Ovary (tissue), 9 donors: ENCODE measurements around the gene KRTAP13-4. TPM values are rescaled to one million over a fixed set of nuclear protein-coding genes. Genes with fewer than 3 reads are reported as not detected.

ENCODE experiments used
- DNase-seq, 5 donors: peaks; one replicate each; pipeline ENCODE4 v3.0.0-alpha.2; 2019 to 2020
- H3K27ac ChIP-seq, 2 donors: fragments of 200-600 bp; one replicate each; pipeline versions ENCODE4 v1.5.1 to v1.8.0; 2019 to 2022
- H3K27me3 ChIP-seq: fragments of 200-600 bp; one replicate; pipeline ENCODE4 v1.8.0; 2022
- H3K36me3 ChIP-seq: fragments of 200-600 bp; sonication (generic); one replicate; pipeline ENCODE4 v1.5.1; 2019
- H3K4me1 ChIP-seq: one replicate; pipeline ENCODE4 v1.8.1; 2013; ENCODE audit warnings: mild to moderate bottlenecking, moderate library complexity; ENCODE audit not compliant: insufficient read depth
- H3K4me3 ChIP-seq: fragments of 200-600 bp; sonication (generic); one replicate; pipeline ENCODE4 v1.5.1; 2017
- H3K9me3 ChIP-seq, 2 donors: fragments of 200-600 bp in 1 of 2; sonication (generic) in 1 of 2; one replicate each; pipeline versions ENCODE4 v1.5.1 to v1.8.1; 2013 to 2019; ENCODE audit warnings: mild to moderate bottlenecking in 1 of 2, moderate library complexity in 1 of 2
- EP300 ChIP-seq: sonication (generic); formaldehyde crosslinking; IDR thresholded peaks from one replicate; pipeline ENCODE4 v1.6.1; 2017; ENCODE audit warnings: antibody characterized with exemption
- POLR2A ChIP-seq: fragments of 450-650 bp; IDR thresholded peaks from one replicate; pipeline ENCODE4 v1.6.1; 2017; ENCODE audit warnings: antibody characterized with exemption, mild to moderate bottlenecking, moderate library complexity
- WGBS, 3 donors: extraction: QIAGEN DNeasy Blood & Tissue Kit in 1 of 3; methylation state at CpG; one replicate each; pipeline versions ENCODE4 v1.1.5 to v1.1.7; 2013 to 2017; 5-methylcytosine and 5-hydroxymethylcytosine counted together
- intact Hi-C, 4 donors: fragments of 100-400 bp; cut with DNase I; formaldehyde crosslinking; loops; one replicate each; pipeline versions ENCODE4 v1.11.0 to v1.15.1; 2022 to 2023
- polyA plus RNA-seq, 2 donors: library from polyadenylated mRNA; stranded (reverse); fragments of 200-250 nt in 1 of 2; fragments of 350-450 nt in 1 of 2; fragmentation: Illumina TruSeq in 1 of 2; extraction: RNeasy Lipid Tissue Mini Kit (QIAGEN cat#74804) in 1 of 2; gene quantifications; one replicate each; pipeline ENCODE4 v1.2.3, GENCODE V29; 2013 to 2014
- total RNA-seq, 7 donors: library from RNA; depleted of rRNA in 2 of 7; stranded (reverse); fragments of >200 nt in 2 of 7; fragmentation: NEBNext Ultra II Directional in 3 of 7; extraction: Animal tissue kit (Norgen Biotek cat#: 25700) in 3 of 7; gene quantifications; one replicate each; pipeline versions ENCODE4 v1.1.0 to v1.2.4, GENCODE V29; 2016 to 2023
- TF ChIP-seq, protein P1 (sequence below), 3 donors: fragments of 450-650 bp in 2 of 3; fragments of 200-600 bp in 1 of 3; IDR thresholded peaks; one replicate each; pipeline versions ENCODE4 v1.5.1 to v1.8.0; 2016 to 2022; ENCODE audit warnings: antibody characterized with exemption in 3 of 3, mild to moderate bottlenecking in 1 of 3
- donor health status: DM: no; HTN: no; CAD: no; lungs with moderate emphysema.
- donor health status: DM: no; HTN: no; CAD: no.
- donor health status: Bipolar disorder and iron deficiency.
- donor health status: DM: yes; HTN: yes; CAD: no.
- donor health status: DM: no; HTN: no; CAD: no.
- donor health status: DM: yes; HTN: yes; CAD: no.

KRTAP13-4 gene
- total and polyA plus RNA-seq, 9 donors = not detected

DNA sequence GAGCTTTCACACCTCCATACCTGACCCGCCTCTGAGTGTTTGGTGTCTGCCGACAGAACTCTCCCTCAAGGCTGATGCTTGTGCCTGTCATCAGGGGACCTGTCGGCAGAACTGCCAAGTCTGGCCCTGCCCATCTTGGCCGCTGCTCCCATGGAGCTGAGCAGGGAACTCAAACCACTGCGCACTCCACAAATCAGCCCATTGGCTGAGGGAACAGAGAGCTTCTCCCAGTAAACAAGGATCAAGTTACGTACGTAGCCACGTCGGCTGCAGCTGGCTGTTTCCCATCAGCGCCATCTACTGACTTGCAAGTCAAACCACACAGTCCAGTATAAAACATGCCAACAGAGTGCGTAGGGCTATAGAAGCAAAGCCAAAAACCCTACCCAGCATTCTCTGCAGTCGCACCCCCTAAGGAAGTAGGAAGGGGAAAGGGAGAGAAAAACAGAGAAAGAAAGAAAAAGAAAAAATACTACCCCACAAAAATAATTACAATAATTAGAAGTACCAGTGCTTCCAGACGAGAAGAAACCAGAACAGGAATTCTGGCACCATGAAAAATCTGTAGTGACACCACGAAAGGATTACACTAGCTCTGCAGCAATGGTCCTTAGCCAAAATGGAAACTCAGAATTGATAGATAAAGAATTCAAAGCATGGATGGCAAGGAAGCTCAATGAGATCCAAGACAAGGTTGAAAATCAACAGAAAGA lies 21.1 kb upstream of the KRTAP13-4 start:
- TF ChIP-seq POLR2A = no peak
- TF ChIP-seq, protein P1, sequence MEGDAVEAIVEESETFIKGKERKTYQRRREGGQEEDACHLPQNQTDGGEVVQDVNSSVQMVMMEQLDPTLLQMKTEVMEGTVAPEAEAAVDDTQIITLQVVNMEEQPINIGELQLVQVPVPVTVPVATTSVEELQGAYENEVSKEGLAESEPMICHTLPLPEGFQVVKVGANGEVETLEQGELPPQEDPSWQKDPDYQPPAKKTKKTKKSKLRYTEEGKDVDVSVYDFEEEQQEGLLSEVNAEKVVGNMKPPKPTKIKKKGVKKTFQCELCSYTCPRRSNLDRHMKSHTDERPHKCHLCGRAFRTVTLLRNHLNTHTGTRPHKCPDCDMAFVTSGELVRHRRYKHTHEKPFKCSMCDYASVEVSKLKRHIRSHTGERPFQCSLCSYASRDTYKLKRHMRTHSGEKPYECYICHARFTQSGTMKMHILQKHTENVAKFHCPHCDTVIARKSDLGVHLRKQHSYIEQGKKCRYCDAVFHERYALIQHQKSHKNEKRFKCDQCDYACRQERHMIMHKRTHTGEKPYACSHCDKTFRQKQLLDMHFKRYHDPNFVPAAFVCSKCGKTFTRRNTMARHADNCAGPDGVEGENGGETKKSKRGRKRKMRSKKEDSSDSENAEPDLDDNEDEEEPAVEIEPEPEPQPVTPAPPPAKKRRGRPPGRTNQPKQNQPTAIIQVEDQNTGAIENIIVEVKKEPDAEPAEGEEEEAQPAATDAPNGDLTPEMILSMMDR (IDR thresholded peaks at IDR 0.05) = no peak
- TF ChIP-seq EP300 = no peak
- no peak for DNase-seq

DNA sequence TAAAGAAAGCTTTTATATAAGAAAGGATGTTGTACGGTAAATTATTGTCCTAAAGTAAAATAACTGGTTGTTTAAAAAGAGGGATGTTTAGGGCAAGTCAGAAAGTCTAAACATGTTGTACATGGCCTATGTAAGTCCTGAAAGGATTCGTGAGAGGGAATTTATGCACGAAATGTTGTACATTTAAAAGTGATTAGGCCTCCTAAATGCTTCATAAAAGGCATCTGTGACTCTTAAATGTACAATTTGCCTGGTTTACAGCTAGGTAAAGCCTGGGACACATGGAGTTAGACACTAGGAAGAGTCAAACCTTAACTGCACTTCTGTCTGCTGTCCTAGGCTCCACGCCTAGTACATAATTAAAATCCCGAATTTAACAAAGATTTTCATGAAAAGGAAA lies 14.0 kb upstream of the KRTAP13-4 start:
- TF ChIP-seq POLR2A = no peak
- TF ChIP-seq, protein P1 (IDR thresholded peaks at IDR 0.05) = no peak
- TF ChIP-seq EP300 = no peak
- intact Hi-C loops = no loop called here
- no peak overlapping the region for H3K27ac ChIP-seq
- no peaks in the 10 kb centered on the region for H3K9me3 ChIP-seq
- no peaks in the 10 kb centered on the region for H3K36me3 ChIP-seq
- DNase-seq = no peak
- no peaks in the 10 kb centered on the region for H3K4me1 ChIP-seq
- no peaks in the 10 kb centered on the region for H3K27me3 ChIP-seq
- no peak overlapping the region for H3K4me3 ChIP-seq
- WGBS, 3 donors = 77 to 80% (median 78%) methylated on average over 5 of the region's 5 CpGs

More for the DNA sequence above, 21.1 kb upstream of the KRTAP13-4 start:
- intact Hi-C loops = no loop called here
- 25 to 31% (median 30%) methylated on average over 14 of the region's 14 CpGs for WGBS, 3 donors
- H3K4me3 ChIP-seq = no peak overlapping the region
- H3K36me3 ChIP-seq = no peaks in the 10 kb centered on the region
- peaks cover 0 to 2% of the 10 kb centered on the region in 2 donors for H3K9me3 ChIP-seq
- H3K27ac ChIP-seq = no peak overlapping the region
- no peaks in the 10 kb centered on the region for H3K27me3 ChIP-seq
- H3K4me1 ChIP-seq = no peaks in the 10 kb centered on the region

DNA sequence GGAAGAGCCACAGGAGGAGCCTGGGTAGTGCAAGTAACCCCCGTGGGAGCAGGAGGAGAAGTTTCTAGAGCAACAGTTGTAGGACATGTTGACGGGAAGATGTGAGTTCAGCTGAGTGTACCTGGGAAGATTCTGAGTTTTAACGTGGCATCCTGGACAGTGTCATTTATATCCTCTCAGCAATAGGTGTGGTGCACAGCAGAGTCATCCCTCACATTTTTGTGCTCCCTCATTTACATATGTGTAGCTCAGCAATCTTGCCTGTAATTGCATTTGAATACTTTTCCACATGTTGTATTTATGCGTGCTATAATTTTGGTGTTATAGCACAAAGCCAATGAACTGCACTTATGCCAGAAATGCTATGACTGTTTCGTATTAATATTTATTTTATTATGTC lies 4.2 kb upstream of the KRTAP13-4 start, which contains the start of gene KRTAP13-3:
TSS of gene KRTAP13-3 (minus strand) at position 101 of the 400 bp plus-strand sequence. CDS start at position 87, 14 bp downstream.
- Histone ChIP-seq H3K27me3 (no peaks in the 10 kb centered on the region), H3K9me3 (no peaks in the 10 kb centered on the region), H3K4me1 (no peaks in the 10 kb centered on the region), H3K4me3 (no peak within 1 kb of the TSS), H3K36me3 (no peaks in the 10 kb centered on the region), H3K27ac (no peak within 1 kb of the TSS)
- DNase-seq = no peak
- intact Hi-C loops = no loop called here
- WGBS, 3 donors = 71 to 82% (median 74%) methylated on average over 5 of the region's 5 CpGs
- TF ChIP-seq POLR2A = no peak
- TF ChIP-seq, protein P1 (IDR thresholded peaks at IDR 0.05) = no peak
- no peak for TF ChIP-seq EP300

DNA sequence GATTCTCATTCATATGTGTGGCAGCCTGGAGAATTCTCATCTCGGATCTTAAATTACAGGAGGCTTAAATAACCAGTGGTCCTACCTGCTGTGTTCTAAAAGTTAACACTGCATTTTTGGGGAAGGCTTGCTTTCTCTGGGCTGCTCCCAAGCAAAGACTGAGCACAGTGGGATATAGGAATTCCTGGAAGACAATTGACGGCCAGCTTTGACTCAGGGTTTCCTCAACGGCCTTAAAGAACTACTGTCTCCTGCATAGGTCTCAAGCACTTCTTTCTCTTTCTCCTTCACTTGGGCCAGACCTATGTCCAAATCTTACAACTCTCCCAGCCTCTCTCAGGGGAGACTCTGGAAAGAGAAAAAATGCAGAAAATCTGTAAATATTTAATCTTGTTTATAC lies 3.3 kb upstream of the KRTAP13-4 start:
- TF ChIP-seq, protein P1 (IDR thresholded peaks at IDR 0.05) = no peak
- TF ChIP-seq POLR2A (no peak), EP300 (no peak)
- Histone ChIP-seq H3K36me3 (no peaks in the 10 kb centered on the region), H3K27ac (no peak overlapping the region), H3K4me3 (no peak overlapping the region), H3K27me3 (no peaks in the 10 kb centered on the region), H3K4me1 (no peaks in the 10 kb centered on the region), H3K9me3 (no peaks in the 10 kb centered on the region)
- 45 to 53% (median 52%) methylated on average over 3 of the region's 3 CpGs for WGBS, 3 donors
- intact Hi-C loops = no loop called here
- no peak for DNase-seq
